ENCODE measurements around the gene PCSK7.

GRCh38 chr11:117199916-117200812, 31.7 kb downstream of the PCSK7 start:
- no peak for TF ChIP-seq CTCF (conservative IDR thresholded peaks at IDR 0.05; ENCODE audit: low read depth, low read length)
- TF ChIP-seq EZH2 (IDR thresholded peaks at IDR 0.05; ENCODE audit: low read length, unreplicated experiment): no peak
